OCI-LY7 (cell line): ENCODE measurements around the gene NT5C3A. TPM values are rescaled to one million over a fixed set of nuclear protein-coding genes. Genes with fewer than 3 reads are reported as not detected.
A peak's percentile ranks its signal among the peaks of the same experiment; 100 is the strongest.

ENCODE experiments used
- BruUV-seq: library from RNA; stranded (reverse); fragments of 400-500 nt; replicated peaks from 2 replicates; lab custom pipeline; 2021; lab: Mats Ljungman, UMichigan
- CTCF ChIA-PET: fragments of 300-600 bp; sonication (Branson Sonifier 250); formaldehyde crosslinking; loops from one replicate; lab custom pipeline; 2022; ENCODE audit warnings: antibody characterized with exemption; ENCODE audit not compliant: unreplicated experiment; lab: Charles Lee
- POLR2A ChIA-PET: fragments of 300-600 bp; sonication (Branson Sonifier 250); formaldehyde crosslinking; loops from one replicate; lab custom pipeline; 2022; ENCODE audit warnings: antibody characterized with exemption; lab: Charles Lee
- DNase-seq: peaks from one replicate; pipeline ENCODE4 v3.0.0-alpha.2; 2015; ENCODE audit warnings: low spot score
- H2AFZ ChIP-seq: fragments of 200-600 bp; sonication (generic), shearing (Covaris generic); 2 replicates; pipeline ENCODE4 v1.6.1; 2014; ENCODE audit warnings: mild to moderate bottlenecking, antibody characterized with exemption, low read length, moderate library complexity
- H3K27ac ChIP-seq: fragments of 200-600 bp; sonication (generic); 2 replicates; pipeline ENCODE4 v1.5.1; 2014; ENCODE audit warnings: mixed run types, low read depth, mild to moderate bottlenecking, moderate library complexity, low read length, inconsistent platforms; ENCODE audit not compliant: poor library complexity, severe bottlenecking
- H3K36me3 ChIP-seq: fragments of 200-600 bp; sonication (generic); 2 replicates; pipeline ENCODE4 v1.6.1; 2014; ENCODE audit warnings: mild to moderate bottlenecking, antibody characterized with exemption, low read length, moderate library complexity, mixed read lengths; ENCODE audit not compliant: insufficient read depth
- H3K4me1 ChIP-seq: fragments of 200-600 bp; sonication (generic); 2 replicates; pipeline ENCODE4 v1.5.1; 2014; ENCODE audit warnings: mild to moderate bottlenecking, low read length; ENCODE audit not compliant: insufficient read depth, poor library complexity, severe bottlenecking
- H3K4me2 ChIP-seq: fragments of 200-600 bp; sonication (generic); 2 replicates; pipeline ENCODE4 v1.6.1; 2014; ENCODE audit warnings: mild to moderate bottlenecking, low read length
- H3K4me3 ChIP-seq: fragments of 200-600 bp; sonication (generic); 2 replicates; pipeline ENCODE4 v1.5.1; 2014; ENCODE audit warnings: mild to moderate bottlenecking, low read depth, low read length; ENCODE audit not compliant: poor library complexity, severe bottlenecking
- H3K79me2 ChIP-seq: fragments of 200-600 bp; sonication (generic); 2 replicates; pipeline ENCODE4 v1.6.1; 2016; ENCODE audit warnings: low read depth, mild to moderate bottlenecking, low read length, moderate library complexity, mixed read lengths; ENCODE audit not compliant: insufficient read depth
- H3K9me2 ChIP-seq: fragments of 200-600 bp; sonication (generic); 2 replicates; pipeline ENCODE4 v1.6.1; 2016; ENCODE audit warnings: mild to moderate bottlenecking, low read length, mixed read lengths; ENCODE audit not compliant: insufficient read depth
- H3K9me3 ChIP-seq: fragments of 200-600 bp; sonication (generic); 2 replicates; pipeline ENCODE4 v1.6.1; 2014; ENCODE audit warnings: mild to moderate bottlenecking, mixed run types, low read length, mixed read lengths
- H4K20me1 ChIP-seq: fragments of 200-600 bp; sonication (generic); 2 replicates; pipeline ENCODE4 v1.6.1; 2014; ENCODE audit warnings: mild to moderate bottlenecking, antibody characterized with exemption, low read length, moderate library complexity, mixed read lengths; ENCODE audit not compliant: insufficient read depth
- CTCF ChIP-seq: fragments of 200-600 bp; sonication (generic); conservative IDR thresholded peaks from 2 replicates; pipeline ENCODE4 v1.5.1; 2014; ENCODE audit warnings: mild to moderate bottlenecking, antibody characterized with exemption, low read length, moderate library complexity, mixed read lengths
- EZH2phosphoT487 ChIP-seq: fragments of 200-600 bp; sonication (generic); IDR thresholded peaks from 2 replicates; pipeline ENCODE4 v1.6.1; 2018; ENCODE audit warnings: low read depth, borderline replicate concordance, mild to moderate bottlenecking, mixed run types, antibody characterized with exemption, low read length, moderate library complexity, mixed read lengths
- intact Hi-C: fragments of 100-400 bp; cut with micrococcal nuclease; formaldehyde crosslinking; loops from one replicate; pipeline ENCODE4 v1.10.0; 2022; ENCODE audit not compliant: unreplicated experiment
- total RNA-seq, 2 experiments: library from RNA; depleted of rRNA in 1 of 2; stranded (reverse); fragments of >200 nt in 1 of 2; shearing (Covaris generic) in 1 of 2; gene quantifications; 2 replicates each; pipeline ENCODE4 v1.2.3, GENCODE V29; 2014 to 2022

The NT5C3A gene
- total RNA-seq, 2 experiments from 2014 or later: 37.1 to 62.4 TPM

GRCh38 chr7:33108554-33109004 lies 46.0 kb upstream of the NT5C3A start:
- Histone ChIP-seq H3K9me3 (no peaks in the 10 kb centered on the region), H3K79me2 (peaks cover 59% of the 10 kb centered on the region), H3K4me1 (peaks cover 25% of the 10 kb centered on the region), H4K20me1 (peaks cover 17% of the 10 kb centered on the region), H3K36me3 (peaks cover 21% of the 10 kb centered on the region), H3K4me2 (peak overlapping the region; percentile 99), H3K9me2 (no peaks in the 10 kb centered on the region), H3K4me3 (peak overlapping the region; percentile 99), H2AFZ (peak overlapping the region; percentile 82), H3K27ac (peak overlapping the region; percentile 73)
- POLR2A ChIA-PET: interaction anchor here (0.6 to 2.1 kb wide), 17 partner anchors 9 to 308 kb away, joined by 3 to 10 read pairs (median 4); partner anchors contain the start of gene NT5C3A
- intact Hi-C loops: loop anchor here (1.0 to 10.0 kb wide), 7 partner anchors 21 to 618 kb away; partner anchors contain the start of genes BBS9 and LSM5
- CTCF ChIA-PET: interaction anchor here (0.5 to 2.7 kb wide), 6 partner anchors 46 to 618 kb away, joined by 3 to 15 read pairs (median 4); partner anchors contain the start of genes LSM5 and NT5C3A
- BruUV-seq: no TSS peak
- peak; percentile 41 for DNase-seq
- TF ChIP-seq CTCF: peak; percentile 66
- TF ChIP-seq EZH2phosphoT487: no peak

- ChIA-PET CTCF (interaction anchor here (1.2 to 2.7 kb wide), 5 partner anchors 45 to 307 kb away, joined by 3 to 15 read pairs (median 4); partner anchors contain the start of gene NT5C3A), POLR2A (interaction anchor here (0.5 to 2.1 kb wide), 18 partner anchors 8 to 415 kb away, joined by 3 to 10 read pairs (median 4); partner anchors contain the start of gene NT5C3A)
- peak overlapping the region; percentile 99 for H3K4me2 ChIP-seq
- BruUV-seq: no TSS peak
- no peak for TF ChIP-seq EZH2phosphoT487
- TF ChIP-seq CTCF: peak; percentile 79
- no peaks in the 10 kb centered on the region for H3K9me3 ChIP-seq
- peak overlapping the region; percentile 99 for H3K4me3 ChIP-seq
- peak; percentile 74 for DNase-seq
- peaks cover 25% of the 10 kb centered on the region for H3K4me1 ChIP-seq
- H2AFZ ChIP-seq: no peak overlapping the region
- H3K36me3 ChIP-seq: peaks cover 33% of the 10 kb centered on the region
- intact Hi-C loops: loop anchor here (1.0 to 10.0 kb wide), 9 partner anchors 45 to 617 kb away; partner anchors contain the start of genes LSM5 and NT5C3A
- H3K9me2 ChIP-seq: no peaks in the 10 kb centered on the region
- H3K79me2 ChIP-seq: peaks cover 66% of the 10 kb centered on the region
- H3K27ac ChIP-seq: peak overlapping the region; percentile 73
- H4K20me1 ChIP-seq: peaks cover 17% of the 10 kb centered on the region
Observed at GRCh38 chr7:33107136-33108066, 44.8 kb upstream of the NT5C3A start.
